ENCODE results near the gene SYNCRIP. TPM values are rescaled to one million over a fixed set of nuclear protein-coding genes. Genes with fewer than 3 reads are reported as not detected.
"Not testable (repeated sequence)": the region's sequence is repeated elsewhere in the genome, so short reads cannot be mapped to it uniquely, and the experiment has no call there.

SYNCRIP gene
- total RNA-seq, 4 donors from 2014 or later: 59.7 to 71.4 (median 64.3) TPM

DNA sequence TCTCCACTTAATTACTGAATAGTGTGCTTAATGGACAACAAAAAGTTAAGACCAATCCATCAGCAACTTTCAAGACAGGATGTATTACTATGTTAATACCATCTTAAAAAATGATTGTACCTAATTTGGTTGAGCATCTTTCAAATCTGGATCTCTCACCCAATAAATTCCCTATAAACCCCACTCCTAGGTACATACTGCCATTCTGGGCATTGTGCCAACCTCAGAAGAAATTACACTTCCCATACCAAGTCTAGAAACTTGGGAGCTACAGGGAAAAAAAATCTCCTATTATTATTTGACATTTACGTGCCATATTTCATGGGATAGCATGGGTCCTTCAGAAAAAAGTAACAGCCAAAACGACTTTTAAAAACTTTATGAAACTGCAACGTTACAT is 5.1 kb downstream of the SYNCRIP start:
- Histone ChIP-seq H3K4me3 (no peak overlapping the region), H3K9me3 (no peaks in the 10 kb centered on the region), H3K36me3 (peaks cover 50% of the 10 kb centered on the region), H3K27ac (no peak overlapping the region), H3K4me1 (peaks cover 50% of the 10 kb centered on the region), H3K27me3 (no peaks in the 10 kb centered on the region)
- 59% methylated on average over 3 of the region's 3 CpGs for WGBS
- no peak for DNase-seq (ENCODE audit: low spot score in 2 of 2)
- TF ChIP-seq EP300 (IDR thresholded peaks at IDR 0.05) (no peak), POLR2A (IDR thresholded peaks at IDR 0.05) (no peak), POLR2AphosphoS5 (IDR thresholded peaks at IDR 0.05) (no peak)
- TF ChIP-seq, protein P1, sequence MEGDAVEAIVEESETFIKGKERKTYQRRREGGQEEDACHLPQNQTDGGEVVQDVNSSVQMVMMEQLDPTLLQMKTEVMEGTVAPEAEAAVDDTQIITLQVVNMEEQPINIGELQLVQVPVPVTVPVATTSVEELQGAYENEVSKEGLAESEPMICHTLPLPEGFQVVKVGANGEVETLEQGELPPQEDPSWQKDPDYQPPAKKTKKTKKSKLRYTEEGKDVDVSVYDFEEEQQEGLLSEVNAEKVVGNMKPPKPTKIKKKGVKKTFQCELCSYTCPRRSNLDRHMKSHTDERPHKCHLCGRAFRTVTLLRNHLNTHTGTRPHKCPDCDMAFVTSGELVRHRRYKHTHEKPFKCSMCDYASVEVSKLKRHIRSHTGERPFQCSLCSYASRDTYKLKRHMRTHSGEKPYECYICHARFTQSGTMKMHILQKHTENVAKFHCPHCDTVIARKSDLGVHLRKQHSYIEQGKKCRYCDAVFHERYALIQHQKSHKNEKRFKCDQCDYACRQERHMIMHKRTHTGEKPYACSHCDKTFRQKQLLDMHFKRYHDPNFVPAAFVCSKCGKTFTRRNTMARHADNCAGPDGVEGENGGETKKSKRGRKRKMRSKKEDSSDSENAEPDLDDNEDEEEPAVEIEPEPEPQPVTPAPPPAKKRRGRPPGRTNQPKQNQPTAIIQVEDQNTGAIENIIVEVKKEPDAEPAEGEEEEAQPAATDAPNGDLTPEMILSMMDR (IDR thresholded peaks at IDR 0.05): no peak

DNA sequence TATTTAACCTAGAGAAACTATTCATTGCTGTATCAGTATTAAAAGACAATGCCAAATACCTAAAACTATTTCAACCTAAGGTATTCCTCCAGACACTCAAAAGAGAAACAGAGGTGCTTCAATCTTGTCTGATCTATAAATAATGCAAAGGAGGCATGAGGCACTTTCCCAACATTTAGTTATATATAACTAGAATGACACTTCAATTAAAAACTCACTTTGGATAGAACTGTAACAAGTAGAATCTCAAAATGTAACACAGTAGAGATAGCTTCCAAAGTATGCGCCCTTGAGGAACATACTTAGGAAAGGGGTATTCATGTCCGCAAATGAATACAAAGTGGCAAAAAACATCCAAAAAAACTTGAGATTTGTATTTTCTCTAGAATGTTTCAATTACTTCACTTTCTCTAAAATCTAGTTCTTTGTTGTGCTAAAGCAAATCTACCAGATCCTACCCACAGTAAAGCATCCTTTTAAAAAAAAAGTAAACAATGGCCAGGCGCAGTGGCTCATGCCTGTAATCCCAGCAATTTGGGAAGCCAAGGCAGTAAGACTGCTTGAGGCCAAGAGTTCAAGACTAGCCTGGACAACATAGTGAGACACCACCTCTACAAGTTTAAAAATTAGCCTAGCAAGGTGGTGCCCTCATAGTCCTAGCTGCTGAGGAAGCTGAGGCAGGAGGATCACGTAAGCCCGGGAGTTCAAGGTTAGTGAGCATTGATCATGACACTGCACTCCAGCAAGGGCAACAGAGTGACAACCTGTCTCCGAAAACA is 10.3 kb downstream of the SYNCRIP start:
- H3K36me3 ChIP-seq: peaks cover 82% of the 10 kb centered on the region
- no peak overlapping the region for H3K4me3 ChIP-seq
- DNase-seq (ENCODE audit: low spot score in 2 of 2): no peak
- WGBS: 96% methylated on average over 6 of the region's 6 CpGs
- no peaks in the 10 kb centered on the region for H3K9me3 ChIP-seq
- H3K27ac ChIP-seq: no peak overlapping the region
- no peak for TF ChIP-seq EP300 (IDR thresholded peaks at IDR 0.05)
- no peaks in the 10 kb centered on the region for H3K27me3 ChIP-seq
- H3K4me1 ChIP-seq: peaks cover 19% of the 10 kb centered on the region

DNA sequence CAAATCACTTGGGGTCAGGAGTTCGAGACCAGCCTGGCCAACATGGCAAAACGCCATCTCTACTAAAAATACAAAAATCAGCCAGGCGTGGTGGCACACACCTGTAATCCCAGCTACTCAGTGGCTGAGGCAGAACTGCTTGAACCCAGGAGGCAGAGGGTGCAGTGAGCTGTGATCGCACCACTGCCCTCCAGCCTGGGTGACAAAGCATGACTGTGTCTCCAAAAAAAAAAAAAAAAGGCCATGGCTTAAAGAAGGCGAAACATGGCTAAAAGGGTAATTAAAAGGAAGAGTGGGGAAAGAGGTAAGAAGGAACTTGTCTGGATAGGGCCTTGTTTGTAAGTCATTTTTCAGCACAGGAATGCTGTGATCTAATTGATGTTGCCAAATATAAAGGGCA is 11.6 kb downstream of the SYNCRIP start:
- not testable (repeated sequence) for H3K9me3 ChIP-seq; H3K4me3 ChIP-seq; H3K27ac ChIP-seq; H3K27me3 ChIP-seq; DNase-seq (ENCODE audit: low spot score in 2 of 2)
- H3K36me3 ChIP-seq: peaks cover 81% of the 10 kb centered on the region
- H3K4me1 ChIP-seq: peaks cover 17% of the 10 kb centered on the region
- 92% methylated on average over 5 of the region's 5 CpGs for WGBS

GRCh38 chr6:85628353-85628752 is 14.3 kb downstream of the SYNCRIP start:
- no peaks in the 10 kb centered on the region for H3K27me3 ChIP-seq
- H3K36me3 ChIP-seq: peaks cover 85% of the 10 kb centered on the region
- H3K4me1 ChIP-seq: peaks cover 9% of the 10 kb centered on the region
- WGBS: 93% methylated on average over 1 of the region's 1 CpG
- DNase-seq (ENCODE audit: low spot score in 2 of 2): no peak
- H3K9me3 ChIP-seq: no peaks in the 10 kb centered on the region
- H3K4me3 ChIP-seq: no peak overlapping the region
- no peak overlapping the region for H3K27ac ChIP-seq
- TF ChIP-seq EP300 (IDR thresholded peaks at IDR 0.05) (no peak), POLR2A (IDR thresholded peaks at IDR 0.05) (no peak), POLR2AphosphoS5 (IDR thresholded peaks at IDR 0.05) (no peak)
- TF ChIP-seq, protein P1 (IDR thresholded peaks at IDR 0.05): no peak

- no peaks in the 10 kb centered on the region for H3K27me3 ChIP-seq
- no peak for TF ChIP-seq EP300 (IDR thresholded peaks at IDR 0.05)
- H3K27ac ChIP-seq: no peak overlapping the region
- no peak for DNase-seq (ENCODE audit: low spot score in 2 of 2)
- 87% methylated on average over 2 of the region's 2 CpGs for WGBS
- peaks cover 89% of the 10 kb centered on the region for H3K36me3 ChIP-seq
- H3K4me1 ChIP-seq: no peaks in the 10 kb centered on the region
- no peak overlapping the region for H3K4me3 ChIP-seq
- no peaks in the 10 kb centered on the region for H3K9me3 ChIP-seq
Measured at GRCh38 chr6:85620308-85620707, 22.4 kb downstream of the SYNCRIP start.

GRCh38 chr6:85614780-85615179 is 27.9 kb downstream of the SYNCRIP start:
- DNase-seq (ENCODE audit: low spot score in 2 of 2): no peak
- Histone ChIP-seq H3K27ac (no peak overlapping the region), H3K4me1 (no peaks in the 10 kb centered on the region), H3K27me3 (no peaks in the 10 kb centered on the region), H3K36me3 (peaks cover 85% of the 10 kb centered on the region), H3K4me3 (no peak overlapping the region), H3K9me3 (no peaks in the 10 kb centered on the region)
- TF ChIP-seq, protein P1 (IDR thresholded peaks at IDR 0.05): no peak
- TF ChIP-seq POLR2A (IDR thresholded peaks at IDR 0.05) (no peak), EP300 (IDR thresholded peaks at IDR 0.05) (no peak), POLR2AphosphoS5 (IDR thresholded peaks at IDR 0.05) (no peak)
- 97% methylated on average over 17 of the region's 17 CpGs for WGBS
